Right atrium auricular region (tissue), 2 donors: ENCODE data around the gene BBOX1. TPM values are rescaled to one million over a fixed set of nuclear protein-coding genes. Genes with fewer than 3 reads are reported as not detected.

ENCODE experiments used
- DNase-seq: peaks from one replicate; pipeline ENCODE4 v3.0.0-alpha.2; 2019; ENCODE audit warnings: low spot score
- H3K27ac ChIP-seq, 2 donors: fragments of 200-600 bp; sonication (generic); 1 replicate in 1 of 2; 2 replicates in 1 of 2; pipeline ENCODE4 v1.5.1; 2016 to 2019
- H3K27me3 ChIP-seq, 2 donors: fragments of 200-600 bp; sonication (generic); one replicate each; pipeline versions ENCODE4 v1.5.1 to v1.6.0; 2017 to 2019
- H3K36me3 ChIP-seq: fragments of 200-600 bp; sonication (generic); one replicate; pipeline ENCODE4 v1.5.1; 2016
- H3K4me1 ChIP-seq, 2 donors: fragments of 200-600 bp; sonication (generic); one replicate each; pipeline versions ENCODE4 v1.5.1 to v1.6.0; 2017 to 2019
- H3K4me3 ChIP-seq, 2 donors: fragments of 200-600 bp; sonication (generic); 1 replicate in 1 of 2; 2 replicates in 1 of 2; pipeline ENCODE4 v1.5.1; 2017 to 2019; ENCODE audit warnings: mild to moderate bottlenecking in 1 of 2, moderate library complexity in 1 of 2
- H3K9me3 ChIP-seq, 2 donors: fragments of 200-600 bp; sonication (generic); one replicate each; pipeline ENCODE4 v1.5.1; 2019
- total RNA-seq, 2 donors: library from RNA; depleted of rRNA; stranded (reverse); fragments of >200 nt; gene quantifications; one replicate each; pipeline ENCODE4 v1.1.0, GENCODE V29; 2016
- TF ChIP-seq, protein P1 (sequence below), 2 donors: fragments of 200-600 bp; sonication (generic); IDR thresholded peaks; one replicate each; pipeline ENCODE4 v1.5.1; 2019; ENCODE audit warnings: antibody characterized with exemption in 2 of 2

BBOX1 gene
- total RNA-seq, 2 donors from 2014 or later = not detected

DNA sequence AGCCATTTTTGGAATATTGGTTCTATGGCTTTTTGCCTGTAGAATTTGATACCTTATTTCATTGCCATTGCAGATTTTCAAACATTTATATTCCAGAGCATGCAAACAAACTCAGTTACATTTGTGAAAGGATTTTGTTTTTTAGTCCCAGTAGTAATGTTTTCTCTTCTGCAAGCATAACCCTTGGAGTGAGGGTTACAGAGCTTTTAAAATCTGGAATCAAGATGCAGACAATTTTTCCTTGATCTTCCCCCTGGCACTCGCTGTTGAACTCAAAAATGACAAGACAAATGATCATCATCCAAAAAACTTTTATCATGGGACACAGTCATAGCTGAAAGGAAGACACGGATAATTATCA lies 20.8 kb downstream of the BBOX1 start:
- no peak overlapping the region for H3K27ac ChIP-seq
- H3K4me3 ChIP-seq = no peak overlapping the region
- H3K9me3 ChIP-seq = no peaks in the 10 kb centered on the region
- no peak for DNase-seq
- H3K4me1 ChIP-seq = no peaks in the 10 kb centered on the region
- no peaks in the 10 kb centered on the region for H3K27me3 ChIP-seq
- TF ChIP-seq, protein P1, sequence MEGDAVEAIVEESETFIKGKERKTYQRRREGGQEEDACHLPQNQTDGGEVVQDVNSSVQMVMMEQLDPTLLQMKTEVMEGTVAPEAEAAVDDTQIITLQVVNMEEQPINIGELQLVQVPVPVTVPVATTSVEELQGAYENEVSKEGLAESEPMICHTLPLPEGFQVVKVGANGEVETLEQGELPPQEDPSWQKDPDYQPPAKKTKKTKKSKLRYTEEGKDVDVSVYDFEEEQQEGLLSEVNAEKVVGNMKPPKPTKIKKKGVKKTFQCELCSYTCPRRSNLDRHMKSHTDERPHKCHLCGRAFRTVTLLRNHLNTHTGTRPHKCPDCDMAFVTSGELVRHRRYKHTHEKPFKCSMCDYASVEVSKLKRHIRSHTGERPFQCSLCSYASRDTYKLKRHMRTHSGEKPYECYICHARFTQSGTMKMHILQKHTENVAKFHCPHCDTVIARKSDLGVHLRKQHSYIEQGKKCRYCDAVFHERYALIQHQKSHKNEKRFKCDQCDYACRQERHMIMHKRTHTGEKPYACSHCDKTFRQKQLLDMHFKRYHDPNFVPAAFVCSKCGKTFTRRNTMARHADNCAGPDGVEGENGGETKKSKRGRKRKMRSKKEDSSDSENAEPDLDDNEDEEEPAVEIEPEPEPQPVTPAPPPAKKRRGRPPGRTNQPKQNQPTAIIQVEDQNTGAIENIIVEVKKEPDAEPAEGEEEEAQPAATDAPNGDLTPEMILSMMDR (IDR thresholded peaks at IDR 0.05) = no peak
- no peaks in the 10 kb centered on the region for H3K36me3 ChIP-seq

DNA sequence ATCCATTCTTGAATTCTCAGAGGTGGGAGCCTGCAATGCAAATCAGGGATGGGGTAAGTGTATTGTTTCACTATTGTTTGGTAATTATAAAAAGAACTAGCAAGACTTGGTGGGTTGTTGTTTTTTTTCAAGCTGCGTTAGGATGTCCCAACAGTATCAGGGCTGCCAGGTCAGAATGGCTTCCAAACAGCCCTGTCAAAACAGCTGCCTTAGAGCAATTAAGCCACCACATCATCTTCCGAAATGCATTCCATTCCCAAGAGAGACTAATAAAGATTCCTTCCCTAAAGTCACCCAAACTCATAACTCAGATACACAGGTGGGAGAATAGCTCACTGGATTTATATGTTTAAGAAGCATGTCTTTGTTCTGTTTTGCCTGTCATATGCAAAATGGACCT lies 23.5 kb downstream of the BBOX1 start:
- Histone ChIP-seq H3K27me3 (no peaks in the 10 kb centered on the region), H3K27ac (no peak overlapping the region), H3K4me1 (no peaks in the 10 kb centered on the region), H3K36me3 (no peaks in the 10 kb centered on the region), H3K9me3 (no peaks in the 10 kb centered on the region), H3K4me3 (no peak overlapping the region)
- no peak for DNase-seq
- TF ChIP-seq, protein P1 (IDR thresholded peaks at IDR 0.05) = no peak

DNA sequence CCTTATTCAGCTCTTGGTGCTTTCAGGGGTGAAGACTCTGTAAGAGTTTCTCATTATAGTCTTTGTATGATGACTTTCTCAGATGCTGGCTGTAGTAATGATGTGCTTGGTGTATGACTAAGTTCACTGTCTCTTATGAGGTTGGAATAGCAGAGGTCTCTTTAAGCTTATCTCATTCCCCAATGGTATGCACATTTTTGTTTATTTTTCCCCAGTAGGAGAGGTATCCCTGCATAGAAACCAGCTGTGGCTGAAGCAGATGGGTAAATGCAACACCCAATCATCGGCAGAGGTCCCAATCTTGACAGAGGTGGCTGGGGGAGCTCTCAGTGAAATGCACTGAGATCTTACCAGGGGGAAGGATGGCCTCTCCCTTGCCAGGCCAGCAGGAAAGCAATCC lies 34.6 kb downstream of the BBOX1 start:
- TF ChIP-seq, protein P1 (IDR thresholded peaks at IDR 0.05) = no peak
- Histone ChIP-seq H3K27me3 (no peaks in the 10 kb centered on the region), H3K27ac (no peak overlapping the region), H3K36me3 (no peaks in the 10 kb centered on the region), H3K9me3 (peaks cover 0 to 5% of the 10 kb centered on the region in 2 donors), H3K4me3 (no peak overlapping the region), H3K4me1 (no peaks in the 10 kb centered on the region)
- no peak for DNase-seq

DNA sequence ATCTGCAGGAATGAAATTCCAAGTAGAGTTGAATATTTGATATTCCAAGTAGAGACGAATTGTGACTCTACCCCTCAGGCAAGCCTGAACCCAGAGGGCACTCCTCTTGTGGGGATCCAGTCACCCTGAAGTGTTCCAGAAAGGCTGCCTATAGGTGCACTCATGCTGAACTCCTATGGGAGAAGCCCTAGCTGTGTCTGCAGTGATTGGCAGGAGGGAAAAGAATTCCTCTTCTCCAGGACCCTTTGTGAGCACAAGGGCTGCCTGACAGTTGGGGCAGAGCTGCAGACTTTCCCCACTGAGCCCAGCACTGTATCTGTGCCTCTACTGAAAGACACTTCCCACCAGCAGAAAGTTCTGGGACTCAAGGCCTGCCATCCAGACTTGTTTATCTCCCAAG lies 35.0 kb downstream of the BBOX1 start:
- Histone ChIP-seq H3K27me3 (no peaks in the 10 kb centered on the region), H3K4me1 (no peaks in the 10 kb centered on the region), H3K4me3 (no peak overlapping the region), H3K9me3 (peaks cover 0 to 5% of the 10 kb centered on the region in 2 donors), H3K27ac (no peak overlapping the region), H3K36me3 (no peaks in the 10 kb centered on the region)
- no peak for DNase-seq
- TF ChIP-seq, protein P1 (IDR thresholded peaks at IDR 0.05) = no peak

DNA sequence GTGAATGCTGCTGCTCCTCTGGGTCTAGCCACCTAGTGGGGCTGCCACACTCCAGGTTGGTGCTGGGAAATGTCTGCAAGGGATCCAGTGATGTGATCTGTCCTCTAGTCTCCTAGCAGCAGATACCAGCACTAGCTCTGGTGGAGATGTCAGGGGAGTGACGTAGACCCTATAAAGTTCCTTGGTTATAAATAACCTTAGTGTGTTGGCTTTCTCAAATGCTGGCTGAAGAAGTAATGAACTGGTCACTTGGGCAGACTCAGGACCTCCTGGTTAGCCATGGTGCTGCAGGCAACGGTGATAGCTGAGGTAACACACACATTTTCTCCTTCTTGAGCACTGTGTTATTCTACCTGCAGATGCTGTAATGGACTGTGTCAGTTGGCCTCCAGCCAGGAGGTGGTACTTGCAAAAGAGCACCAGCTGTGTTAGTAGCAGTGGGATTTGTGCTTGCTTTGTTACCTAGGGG lies 35.5 kb downstream of the BBOX1 start:
- H3K4me1 ChIP-seq = no peaks in the 10 kb centered on the region
- H3K27me3 ChIP-seq = no peaks in the 10 kb centered on the region
- no peak for DNase-seq
- no peaks in the 10 kb centered on the region for H3K36me3 ChIP-seq
- TF ChIP-seq, protein P1 (IDR thresholded peaks at IDR 0.05) = no peak
- H3K27ac ChIP-seq = no peak overlapping the region
- H3K4me3 ChIP-seq = no peak overlapping the region
- peaks cover 0 to 5% of the 10 kb centered on the region in 2 donors for H3K9me3 ChIP-seq

DNA sequence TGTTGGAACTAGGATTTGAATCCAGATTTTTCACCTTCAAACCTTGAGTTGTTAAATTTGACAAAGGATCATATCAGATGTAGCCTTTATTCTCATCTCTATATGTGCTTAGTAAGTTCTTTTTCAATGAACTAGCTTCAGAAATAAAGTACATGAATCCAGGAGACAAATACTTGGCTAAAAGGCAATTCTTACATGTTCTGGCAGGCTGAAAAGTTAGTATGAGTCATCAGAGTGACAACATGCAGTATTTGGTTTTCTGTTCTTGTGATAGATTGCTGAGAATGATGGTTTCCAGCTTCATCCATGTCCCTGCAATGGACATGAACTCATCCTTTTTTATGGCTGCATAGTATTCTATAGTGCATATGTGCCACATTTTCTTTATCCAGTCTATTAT lies 40.4 kb downstream of the BBOX1 start:
- no peak for DNase-seq
- Histone ChIP-seq H3K27ac (no peak overlapping the region), H3K9me3 (no peaks in the 10 kb centered on the region), H3K36me3 (no peaks in the 10 kb centered on the region), H3K4me1 (no peaks in the 10 kb centered on the region), H3K27me3 (no peaks in the 10 kb centered on the region), H3K4me3 (no peak overlapping the region)
- TF ChIP-seq, protein P1 (IDR thresholded peaks at IDR 0.05) = no peak
